T follicular helper cell (primary cell): ENCODE measurements around the gene NOX4.
"Not testable (repeated sequence)": the region's sequence is repeated elsewhere in the genome, so short reads cannot be mapped to it uniquely, and the experiment has no call there.

ENCODE experiments used
- DNase-seq: peaks from one replicate; pipeline ENCODE4 v3.0.0-alpha.2; 2020; ENCODE audit warnings: low read depth

Gene NOX4

DNA sequence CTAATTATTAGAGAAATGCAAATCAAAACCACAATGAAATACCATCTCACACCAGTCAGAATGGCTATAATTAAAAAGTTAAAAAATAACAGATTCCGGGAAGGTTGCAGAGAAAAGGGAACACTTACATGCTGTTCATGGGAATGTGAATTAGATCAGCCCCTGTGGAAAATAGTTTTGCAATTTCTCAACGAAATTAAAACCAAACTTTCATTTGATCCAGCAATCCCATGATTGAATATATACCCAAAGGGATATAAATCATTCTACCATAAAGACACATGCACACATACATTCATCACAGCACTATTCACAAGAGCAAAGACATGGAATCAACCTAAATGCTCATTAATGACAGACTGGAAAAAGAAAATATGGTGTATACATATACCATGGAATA is 32.5 kb downstream of the NOX4 start:
- DNase-seq, result no peak

DNA sequence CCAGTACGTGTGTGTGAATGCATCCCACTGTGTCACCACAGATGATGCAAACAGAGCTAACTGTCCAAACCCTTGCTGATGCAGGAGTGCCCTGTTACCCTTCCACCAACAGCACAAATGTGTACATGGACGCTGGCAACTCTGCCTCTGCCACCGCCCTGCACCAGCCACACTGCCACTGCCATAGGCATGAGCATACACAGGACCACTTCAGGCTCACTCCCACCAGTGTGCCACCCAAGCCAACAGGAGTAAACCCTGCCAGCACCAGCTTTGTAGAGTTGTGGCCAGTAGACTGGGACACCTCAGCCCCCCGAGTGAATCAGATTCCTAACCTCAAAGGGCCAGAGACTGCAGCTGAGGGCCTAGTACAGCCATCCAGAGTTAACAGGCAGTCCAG is 34.0 kb downstream of the NOX4 start:
- DNase-seq, result no peak

DNA sequence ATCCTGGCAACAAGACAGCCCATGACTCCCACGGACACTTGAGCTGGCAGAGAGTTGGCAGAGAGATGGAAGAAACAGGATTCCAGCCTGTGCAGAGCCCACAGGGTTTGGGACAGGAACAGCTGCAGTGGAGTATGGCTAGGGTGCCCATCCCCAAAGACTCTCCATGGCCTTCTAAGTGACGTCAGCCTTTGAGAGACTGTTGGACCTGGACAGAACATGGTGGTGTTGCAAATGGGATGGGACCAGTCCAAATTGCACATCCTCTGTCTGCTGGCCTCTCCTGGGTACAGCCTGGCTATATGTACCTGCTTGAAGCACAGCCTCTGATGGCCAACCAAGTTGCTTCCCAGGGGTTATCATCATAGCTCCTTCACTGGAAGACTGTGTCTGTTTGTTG is 34.5 kb downstream of the NOX4 start:
- DNase-seq, result no peak

DNA sequence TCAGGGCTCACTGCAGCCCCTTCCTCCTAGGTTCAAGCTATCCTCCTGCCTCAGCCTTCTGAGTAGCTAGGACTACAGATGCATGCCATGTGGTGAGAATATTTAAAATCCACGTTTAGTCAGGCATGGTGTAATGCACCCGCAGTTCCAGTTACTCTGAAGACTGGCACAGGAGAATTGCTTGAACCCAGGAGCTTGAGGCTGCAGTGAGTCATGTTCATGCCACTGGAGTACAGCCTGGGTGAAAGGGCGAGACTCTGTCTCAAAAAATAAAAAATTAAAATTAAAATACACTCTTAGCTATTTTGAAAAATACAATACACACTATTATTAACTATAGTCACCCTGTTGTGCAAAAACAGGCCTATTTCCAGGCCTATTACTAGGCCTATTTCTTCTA is 38.4 kb downstream of the NOX4 start:
- DNase-seq, result no peak

DNA sequence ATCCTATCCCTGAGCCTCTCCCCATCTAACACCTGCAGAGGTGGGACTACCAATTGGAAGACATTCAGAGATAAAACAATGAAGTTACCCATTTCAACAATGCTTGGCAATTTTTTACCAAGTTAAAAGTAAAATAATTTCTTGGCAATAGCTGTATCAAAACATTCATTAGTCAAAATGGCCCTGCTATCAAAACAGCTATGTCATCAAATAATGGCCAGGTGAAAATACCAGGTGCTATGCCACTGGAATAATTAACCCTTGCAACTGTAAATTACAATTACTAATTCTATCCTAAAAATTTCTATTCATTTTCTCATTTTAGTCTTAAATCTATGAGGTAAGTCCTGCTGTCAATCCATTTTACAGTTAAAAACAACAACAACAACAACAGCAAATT is 43.3 kb downstream of the NOX4 start:
- no peak for DNase-seq

DNA sequence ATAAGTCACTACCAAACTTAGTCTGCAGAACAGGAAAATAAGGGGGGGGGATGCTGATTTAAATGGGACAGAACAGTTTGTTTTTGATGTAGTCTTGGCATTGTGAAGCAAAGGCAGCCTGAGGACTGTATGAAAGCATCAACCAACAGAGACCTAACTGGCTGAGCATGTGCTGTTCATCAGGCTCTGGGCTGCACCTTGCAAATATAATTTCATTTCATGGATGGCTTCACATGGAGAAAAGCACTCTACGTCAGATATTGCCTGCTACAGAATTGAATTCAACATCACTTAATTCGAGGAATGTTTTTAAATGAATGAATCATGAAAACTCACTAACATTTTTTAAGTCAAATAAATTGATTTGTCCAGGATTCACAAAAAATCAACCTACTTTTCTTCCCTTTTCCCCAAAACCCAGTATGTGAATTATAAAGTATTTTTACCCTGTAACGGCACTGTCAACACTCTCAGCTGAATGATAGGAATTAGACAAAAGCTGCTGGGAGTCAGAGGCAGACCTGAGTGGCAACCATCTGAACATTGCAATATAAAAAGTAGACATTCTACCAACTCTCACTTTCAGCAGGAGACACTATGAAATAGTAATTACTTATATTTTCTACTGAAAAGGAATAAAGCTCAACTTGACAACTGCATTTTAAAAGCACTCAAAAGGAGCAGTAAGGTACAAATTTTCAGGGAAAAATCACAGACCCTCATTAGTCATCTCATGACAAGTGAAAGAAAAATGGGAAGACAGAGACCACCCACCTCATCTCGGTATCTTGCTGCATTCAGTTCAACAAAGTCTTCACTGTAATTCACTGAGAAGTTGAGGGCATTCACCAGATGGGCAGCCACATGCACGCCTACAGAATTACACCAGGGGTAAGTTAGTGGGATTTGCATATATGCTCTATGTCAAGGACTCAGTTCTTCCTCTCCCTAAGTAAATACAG is 47.5 kb downstream of the NOX4 start:
- DNase-seq, result no peak

DNA sequence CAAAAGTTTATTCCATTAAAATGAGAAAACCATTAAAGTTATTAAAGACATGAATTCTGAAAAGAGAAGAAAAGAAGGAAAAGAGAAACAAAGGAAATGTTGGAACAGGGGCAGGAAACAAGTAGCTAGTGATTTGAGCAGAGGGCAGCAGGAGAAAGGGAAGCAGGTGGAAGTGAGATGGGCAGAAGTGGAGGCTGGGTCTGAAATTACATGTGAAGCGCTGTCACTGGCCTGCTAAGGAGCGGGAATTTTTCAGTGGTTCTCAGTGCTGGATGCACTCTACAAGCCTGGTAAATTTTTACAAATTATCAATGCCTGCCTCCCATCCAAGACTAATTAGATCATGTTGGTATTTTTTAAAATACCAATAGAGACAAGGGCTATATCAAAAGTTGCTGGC is 48.4 kb downstream of the NOX4 start:
- no peak for DNase-seq

DNA sequence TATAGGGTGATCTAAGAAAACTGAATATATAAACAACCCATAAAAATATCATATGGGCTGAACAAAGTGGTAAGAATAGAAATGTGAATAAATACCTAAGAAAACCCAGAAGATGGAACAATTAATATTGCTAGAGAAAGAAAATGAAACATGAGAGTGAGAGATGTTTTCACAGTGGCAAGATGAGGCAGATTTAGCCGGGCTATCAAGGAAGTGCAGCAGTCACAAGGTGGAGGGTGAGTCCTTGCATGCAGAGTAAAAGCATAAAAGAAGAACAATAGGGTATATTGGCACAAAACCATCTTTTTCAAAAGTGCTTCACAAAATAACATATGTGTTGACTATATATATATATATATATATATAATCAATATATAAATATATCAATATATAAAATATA is 49.6 kb downstream of the NOX4 start:
- DNase-seq, result no peak

DNA sequence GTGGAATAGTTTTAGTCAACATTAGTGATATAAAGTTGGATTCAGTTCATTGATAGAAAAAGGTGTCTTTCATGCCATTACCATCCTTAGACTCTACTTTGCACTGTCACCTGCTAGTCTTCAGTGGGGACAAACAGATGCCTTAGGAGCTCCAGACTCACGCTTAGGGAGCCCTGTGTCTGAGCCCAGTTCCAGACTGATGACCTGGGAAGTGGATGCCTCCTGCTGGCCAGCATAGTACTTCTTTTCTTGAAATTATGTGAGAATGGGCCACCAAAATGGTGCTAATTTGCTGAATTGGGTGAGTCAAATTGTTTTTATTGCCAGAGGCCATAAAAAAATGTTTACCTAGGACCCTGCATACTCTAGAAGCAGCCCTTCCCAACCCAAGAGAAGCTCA is 53.9 kb downstream of the NOX4 start:
- no peak for DNase-seq

DNA sequence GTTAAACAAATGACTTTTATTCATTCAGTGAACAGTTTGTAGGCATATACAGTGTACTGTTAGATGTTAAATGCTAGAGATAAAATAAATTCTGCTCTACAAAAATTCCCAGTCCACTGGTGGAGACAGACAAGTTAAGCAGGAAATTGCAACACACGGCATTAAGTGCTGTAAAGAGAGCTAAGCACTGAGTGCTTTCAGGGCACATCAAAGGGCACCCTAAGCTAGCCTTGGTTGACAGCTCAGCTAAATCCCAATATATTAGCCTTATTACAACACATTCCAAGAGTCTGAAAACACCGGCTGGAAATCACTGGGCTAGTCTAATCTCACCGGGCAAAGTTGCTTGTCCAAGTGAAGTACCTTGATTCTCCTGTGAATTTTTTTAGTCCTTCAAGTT is 55.1 kb downstream of the NOX4 start:
- no peak for DNase-seq

DNA sequence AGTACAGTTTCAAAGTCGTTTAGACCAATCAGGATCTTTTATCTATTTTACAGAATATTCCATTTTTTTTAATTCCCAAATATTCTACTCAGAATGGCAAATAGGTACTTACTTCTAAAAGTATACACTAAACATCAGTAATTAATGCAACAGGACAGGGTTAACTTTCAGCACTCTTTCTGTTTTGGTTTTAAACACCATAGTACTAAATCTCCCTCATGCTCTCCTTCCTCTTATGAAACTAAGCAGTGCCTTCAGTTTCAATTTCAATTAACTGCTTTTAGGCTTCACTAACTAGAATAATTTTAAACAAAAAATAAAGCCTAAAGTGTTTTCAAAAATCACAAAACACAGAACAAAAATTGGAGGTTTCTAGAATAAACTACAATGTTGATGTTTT is 57.9 kb downstream of the NOX4 start:
- DNase-seq, result no peak

DNA sequence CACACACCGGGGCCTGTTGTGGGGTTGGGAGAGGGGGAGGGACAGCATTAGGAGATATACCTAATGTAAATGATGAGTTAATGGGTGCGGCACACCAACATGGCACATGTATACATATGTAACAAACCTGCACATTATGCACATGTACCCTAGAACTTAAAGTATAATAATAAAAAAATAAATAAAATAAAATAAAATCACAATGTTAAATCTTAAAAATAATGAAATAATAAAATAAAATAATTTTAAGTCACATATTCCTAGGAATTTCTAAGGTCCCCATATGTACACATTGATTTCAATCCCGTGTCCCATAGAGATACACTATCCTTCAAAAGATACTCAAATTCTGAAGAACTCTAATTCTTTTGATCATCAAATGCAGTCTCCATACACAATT is 59.0 kb downstream of the NOX4 start:
- not testable (repeated sequence) for DNase-seq

DNA sequence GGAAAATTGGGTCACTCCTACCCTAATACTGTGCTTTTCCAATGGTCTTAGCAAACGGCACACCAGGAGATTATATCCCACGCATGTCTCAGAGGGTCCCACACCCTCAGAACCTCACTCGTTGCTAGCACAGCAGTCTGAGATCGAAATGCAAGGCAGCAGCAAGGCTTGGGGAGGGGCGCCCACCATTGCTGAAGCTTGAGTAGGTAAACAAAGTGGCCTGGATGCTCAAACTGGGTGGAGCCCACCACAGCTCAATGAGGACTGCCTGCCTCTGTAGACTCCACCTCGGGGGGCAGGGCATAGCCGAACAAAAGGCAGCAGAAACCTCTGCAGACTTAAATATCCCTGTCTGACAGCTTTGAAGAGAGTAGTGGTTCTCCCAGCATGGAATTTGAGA is 64.7 kb downstream of the NOX4 start:
- not testable (repeated sequence) for DNase-seq

DNA sequence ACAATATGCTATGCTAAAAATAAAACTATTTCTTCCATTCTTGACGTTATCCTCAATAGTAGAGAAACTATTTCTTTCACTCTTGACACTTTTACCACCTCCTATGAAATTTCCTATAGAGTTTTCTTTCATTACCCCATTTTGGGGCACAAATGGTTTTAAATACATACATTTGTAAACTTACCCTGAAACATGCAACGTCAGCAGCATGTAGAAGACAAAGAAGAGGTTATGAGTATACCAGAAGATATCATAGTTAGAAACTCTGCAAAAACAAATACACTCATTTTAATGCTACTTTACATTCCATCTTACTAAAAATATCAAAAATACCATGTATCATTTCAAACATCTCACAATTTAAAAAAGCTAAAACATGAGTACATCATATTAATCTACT is 69.5 kb downstream of the NOX4 start:
- no peak for DNase-seq

DNA sequence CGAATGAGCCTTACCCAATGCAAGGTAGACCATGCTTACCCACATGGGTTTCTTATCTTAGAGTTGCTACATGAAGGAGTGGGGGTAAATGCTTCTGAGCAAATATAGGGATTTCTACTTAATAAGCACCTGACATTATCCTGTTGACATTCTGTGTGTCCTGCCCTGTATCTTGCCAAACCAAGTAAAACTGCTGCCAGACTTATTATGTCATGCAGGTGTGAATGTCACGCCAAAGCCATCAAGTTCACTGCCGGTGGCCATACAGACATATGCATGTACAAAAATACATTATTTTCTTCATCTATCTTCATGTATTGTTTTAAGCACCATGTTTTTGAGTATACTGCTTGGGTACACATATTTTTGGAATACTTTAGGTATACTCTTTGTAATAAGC is 70.2 kb downstream of the NOX4 start:
- DNase-seq, result no peak

DNA sequence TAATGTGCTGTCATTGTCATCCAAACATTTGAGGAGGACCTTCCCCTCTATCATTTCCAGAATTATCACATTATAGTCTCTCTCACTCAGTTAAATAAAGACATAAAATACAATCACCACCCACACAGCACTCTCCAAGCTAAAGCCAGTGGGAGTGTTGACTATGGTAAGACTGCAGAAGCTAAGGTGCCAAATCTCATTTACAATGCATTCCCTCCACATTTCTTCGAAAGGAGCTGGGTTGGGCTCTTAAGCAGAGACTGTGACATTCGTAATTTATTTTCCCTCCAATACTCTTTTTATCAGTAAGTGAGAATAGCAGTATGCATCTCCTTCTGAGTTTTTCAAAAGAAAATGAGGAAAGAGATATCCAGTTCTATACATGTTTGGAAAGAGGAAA is 74.2 kb downstream of the NOX4 start:
- DNase-seq, result no peak

DNA sequence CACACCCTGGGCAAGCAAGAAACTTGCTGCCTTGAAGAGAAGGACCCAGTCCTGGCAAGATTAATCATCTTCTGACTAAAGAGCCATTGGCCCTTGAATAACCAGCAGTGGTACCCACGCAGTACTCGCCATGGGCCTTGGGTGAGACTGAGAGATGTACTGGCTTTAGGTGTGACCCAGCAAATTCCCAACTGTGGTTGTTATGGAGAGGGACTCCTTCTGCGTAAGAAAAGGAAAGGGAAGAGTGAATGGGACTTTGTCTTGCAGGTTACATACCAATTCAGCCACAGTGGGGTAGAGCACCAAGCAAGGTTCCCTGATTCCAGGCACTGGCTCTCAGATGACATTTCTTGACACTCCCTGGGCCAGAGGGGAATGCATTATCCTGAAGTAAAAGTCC is 80.1 kb downstream of the NOX4 start:
- DNase-seq, result not testable (repeated sequence)

DNA sequence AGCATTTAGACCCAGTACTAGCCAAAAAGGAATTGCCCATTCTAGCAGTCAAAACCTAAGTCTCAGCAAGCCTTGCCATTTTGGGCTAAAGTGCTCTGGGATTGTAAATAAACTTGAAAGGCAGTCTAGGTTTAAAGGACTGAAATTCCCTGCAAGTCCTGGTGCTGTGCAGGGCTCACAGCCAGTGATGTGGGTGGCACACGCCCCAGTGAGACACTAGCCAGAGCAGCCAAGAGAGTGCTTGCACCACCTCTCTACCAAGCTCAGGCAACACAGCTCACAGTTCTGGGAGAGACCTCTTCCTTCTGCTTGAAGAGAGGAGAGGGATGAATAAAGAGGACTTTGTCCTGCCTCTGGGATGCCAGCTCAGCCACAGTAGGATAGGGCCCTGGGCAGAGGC is 80.5 kb downstream of the NOX4 start:
- not testable (repeated sequence) for DNase-seq

DNA sequence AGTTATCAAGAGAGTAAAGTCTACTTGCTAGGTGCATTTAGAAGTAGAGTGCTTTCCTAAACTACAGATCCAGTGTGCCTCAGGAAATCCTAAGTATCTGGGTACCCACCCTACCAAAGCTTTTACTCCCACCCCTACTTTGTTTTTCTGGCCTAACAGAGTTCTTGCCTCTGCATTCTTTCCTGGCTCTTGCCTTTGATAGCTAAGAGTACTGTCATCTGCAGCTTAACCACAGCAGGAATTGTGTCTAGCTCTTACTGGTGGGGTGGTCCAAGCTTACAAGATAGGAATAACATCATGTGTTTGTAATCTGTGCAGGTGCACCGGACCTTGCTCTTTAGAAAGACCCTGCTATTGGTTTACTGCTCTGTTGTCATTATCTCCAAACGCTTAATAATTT is 82.7 kb downstream of the NOX4 start:
- not testable (repeated sequence) for DNase-seq

DNA sequence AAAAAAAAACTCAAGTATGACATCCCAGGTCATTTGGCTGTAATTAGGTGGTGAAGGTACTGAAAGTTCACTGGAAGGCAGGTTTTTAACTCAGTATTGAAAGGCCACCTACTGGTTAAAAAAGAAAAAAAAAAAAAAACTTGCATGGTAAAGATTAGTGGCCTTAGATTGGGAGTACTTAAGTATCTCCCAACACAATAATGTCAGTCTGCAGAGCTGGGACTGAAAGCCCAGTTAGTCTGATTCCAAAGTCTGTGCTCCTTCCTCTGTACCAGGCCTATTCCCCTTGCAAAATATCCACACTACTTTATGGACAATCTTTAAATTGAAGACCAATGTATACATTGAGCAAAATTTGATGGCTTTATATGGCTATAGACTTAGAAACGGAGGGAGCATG is 85.5 kb downstream of the NOX4 start:
- no peak for DNase-seq

DNA sequence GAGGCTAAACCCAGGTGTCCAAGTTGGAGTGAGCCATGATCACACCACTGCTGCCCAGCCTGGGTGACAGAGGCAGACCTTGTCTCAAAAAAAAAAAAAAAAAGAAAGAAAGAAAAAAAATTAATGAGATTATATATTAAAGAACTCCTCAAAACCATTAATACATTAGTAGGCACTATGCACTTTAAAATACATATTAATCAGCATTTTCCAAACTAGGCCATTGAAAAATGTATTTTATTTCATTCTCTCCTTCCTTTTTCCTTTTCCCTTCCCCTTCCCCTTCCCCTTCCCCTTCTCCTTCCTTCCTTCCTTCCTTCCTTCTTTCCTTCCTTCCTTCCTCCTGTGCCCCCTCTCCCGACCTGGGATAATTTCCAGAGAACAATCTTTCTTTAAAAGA is 99.5 kb downstream of the NOX4 start:
- DNase-seq, result not testable (repeated sequence)

DNA sequence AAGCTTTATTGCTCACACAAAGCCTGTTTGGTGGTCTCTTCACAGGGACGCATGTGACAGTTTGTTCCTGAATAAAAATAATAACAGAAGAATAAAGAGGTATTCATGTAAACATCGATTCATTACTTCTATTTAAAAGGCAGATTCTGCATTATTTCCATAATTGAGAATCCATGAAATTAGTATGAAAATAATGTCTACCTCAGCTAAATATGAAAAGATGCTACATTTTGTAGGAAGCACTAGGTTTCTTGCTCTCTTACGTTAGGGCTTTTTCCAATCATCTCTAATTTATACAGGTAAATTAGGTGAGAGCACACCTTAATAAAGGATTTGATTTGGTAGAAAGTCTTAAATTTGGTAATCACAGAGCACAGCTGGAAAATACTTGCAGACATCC is 103.7 kb downstream of the NOX4 start:
- not testable (repeated sequence) for DNase-seq

DNA sequence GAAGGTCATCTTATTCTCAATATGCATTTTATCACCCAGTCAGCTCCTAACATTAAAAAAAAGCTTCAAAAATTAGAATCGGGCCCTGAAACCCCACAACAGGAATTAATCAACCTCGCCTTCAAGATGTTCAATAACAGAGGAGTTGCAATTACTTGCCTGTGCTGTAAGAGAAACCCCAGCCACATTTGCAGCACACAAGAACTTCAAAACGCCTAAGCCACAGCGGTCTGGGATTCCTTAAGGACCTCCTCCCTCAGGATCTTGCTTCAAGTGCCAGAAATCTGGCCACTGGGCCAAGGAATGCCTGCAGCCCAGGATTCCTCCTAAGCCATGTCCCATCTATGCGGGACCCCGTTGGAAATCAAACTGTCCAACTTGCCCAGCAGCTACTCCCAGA is 108.2 kb downstream of the NOX4 start:
- DNase-seq, result not testable (repeated sequence)

DNA sequence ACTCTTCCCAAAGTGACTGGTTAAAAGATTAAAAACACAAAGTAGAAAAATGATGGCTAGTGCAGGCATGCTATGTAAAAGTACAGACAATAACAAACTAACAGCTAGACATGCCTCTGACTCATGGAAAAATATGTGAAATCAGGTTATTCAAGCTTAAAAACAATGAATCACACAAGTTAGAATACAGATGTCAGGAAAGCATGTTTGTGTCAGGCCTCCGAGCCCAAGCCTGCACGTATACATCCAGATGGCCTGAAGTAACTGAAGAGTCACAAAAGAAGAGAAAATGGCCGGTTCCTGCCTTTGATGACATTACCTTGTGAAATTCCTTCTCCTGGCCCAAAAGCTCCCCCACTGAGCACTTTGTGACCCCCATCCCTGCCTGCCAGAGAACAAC is 110.1 kb downstream of the NOX4 start:
- no peak for DNase-seq
